HG03139 (cell line): ENCODE measurements around the gene NCEH1.
"Not testable (repeated sequence)": the region's sequence is repeated elsewhere in the genome, so short reads cannot be mapped to it uniquely, and the experiment has no call there.

Experiments used
- ATAC-seq: cut with Tn5 transposase; IDR thresholded peaks from one replicate; pipeline ENCODE4 v1.9.1; 2021; ENCODE audit not compliant: unreplicated experiment

NCEH1 gene

GRCh38 chr3:172614340-172615274 lies 96.3 kb downstream of the NCEH1 start:
- no peak for ATAC-seq

- no peak for ATAC-seq
Observed at GRCh38 chr3:172613845-172614244, 97.0 kb downstream of the NCEH1 start.

- ATAC-seq, result no peak
Observed at GRCh38 chr3:172612871-172613678, 97.8 kb downstream of the NCEH1 start.

- no peak for ATAC-seq
Observed at GRCh38 chr3:172609750-172610149, 101.1 kb downstream of the NCEH1 start.

- ATAC-seq, result no peak
Observed at GRCh38 chr3:172608575-172608974, 102.3 kb downstream of the NCEH1 start.

GRCh38 chr3:172607305-172608121 lies 103.4 kb downstream of the NCEH1 start:
- no peak for ATAC-seq

GRCh38 chr3:172606021-172606420 lies 104.8 kb downstream of the NCEH1 start:
- ATAC-seq, result no peak

GRCh38 chr3:172604895-172605646 lies 105.8 kb downstream of the NCEH1 start:
- ATAC-seq, result no peak

- ATAC-seq, result no peak
Observed at GRCh38 chr3:172601066-172601832, 109.6 kb downstream of the NCEH1 start.

GRCh38 chr3:172600644-172601065 lies 110.2 kb downstream of the NCEH1 start:
- no peak for ATAC-seq

- no peak for ATAC-seq
Observed at GRCh38 chr3:172598904-172599303, 112.0 kb downstream of the NCEH1 start.

GRCh38 chr3:172596394-172596706 lies 114.5 kb downstream of the NCEH1 start:
- no peak for ATAC-seq

- ATAC-seq, result peak; percentile 35
Observed at GRCh38 chr3:172595664-172596393, 115.0 kb downstream of the NCEH1 start.

- ATAC-seq, result not testable (repeated sequence)
Observed at GRCh38 chr3:172594900-172595663, 115.8 kb downstream of the NCEH1 start.

- ATAC-seq, result no peak
Observed at GRCh38 chr3:172592898-172593669, 117.8 kb downstream of the NCEH1 start.

- ATAC-seq, result peak; percentile 73
Observed at GRCh38 chr3:172591876-172592771, 118.7 kb downstream of the NCEH1 start.
